BLaER1 treated with 17β-estradiol and CSF1 and Interleukin-3, amounts not matched to agents 10 nM and 100 nM (cell line): ENCODE measurements around the gene FOLR1.

Experiments
- H3K27ac ChIP-seq, 11 experiments: shearing (Covaris generic); formaldehyde crosslinking; 2 replicates each; pipeline ENCODE4 v1.8.1; 2022
- H3K27me3 ChIP-seq, 11 experiments: shearing (Covaris generic); formaldehyde crosslinking; 2 replicates each; pipeline ENCODE4 v1.8.1; 2022
- H3K36me3 ChIP-seq, 11 experiments: shearing (Covaris generic); formaldehyde crosslinking; 2 replicates each; pipeline ENCODE4 v1.8.1; 2022
- H3K4me1 ChIP-seq, 10 experiments: shearing (Covaris generic); formaldehyde crosslinking; 2 replicates each; pipeline ENCODE4 v1.8.1; 2022
- H3K4me2 ChIP-seq, 11 experiments: shearing (Covaris generic); formaldehyde crosslinking; 2 replicates each; pipeline ENCODE4 v1.8.1; 2022
- H3K4me3 ChIP-seq, 10 experiments: shearing (Covaris generic); formaldehyde crosslinking; 2 replicates each; pipeline ENCODE4 v1.8.1; 2022
- H3K9ac ChIP-seq, 11 experiments: shearing (Covaris generic); formaldehyde crosslinking; 2 replicates each; pipeline ENCODE4 v1.8.1; 2022
- H3K9me3 ChIP-seq, 11 experiments: shearing (Covaris generic); formaldehyde crosslinking; replicated peaks in 1 of 11; 2 replicates each; pipeline ENCODE4 v1.8.1; 2022
- H4K20me1 ChIP-seq, 11 experiments: shearing (Covaris generic); formaldehyde crosslinking; 2 replicates each; pipeline ENCODE4 v1.8.1; 2022
- Cebpa-rat ChIP-seq, 11 experiments: shearing (Covaris generic); IDR thresholded peaks; 2 replicates each; pipeline ENCODE4 v1.8.1; 2022

The FOLR1 gene

GRCh38 chr11:72239849-72240460 is 48.0 kb downstream of the FOLR1 start:
- Histone ChIP-seq H3K4me1 (peaks cover 22 to 36% (median 30%) of the 10 kb centered on the region in 10 experiments), H4K20me1 (peaks cover 38 to 60% (median 54%) of the 10 kb centered on the region in 11 experiments), H3K36me3 (peaks cover 37 to 43% (median 39%) of the 10 kb centered on the region in 11 experiments), H3K4me2 (peak overlapping the region; percentile 82 to 95 (median 89)), H3K9me3 (peaks cover 17 to 31% (median 30%) of the 10 kb centered on the region in 11 experiments), H3K4me3 (peak overlapping the region; percentile 36 to 68 (median 53)), H3K27ac (peak overlapping the region in 3 of 11 experiments; percentile 33 to 51 (median 45); a peak in 6 of 22 replicates), H3K27me3 (peaks cover 67 to 84% (median 77%) of the 10 kb centered on the region in 11 experiments), H3K9ac (peak overlapping the region in 10 of 11 experiments; percentile 42 to 80 (median 60); a peak in 19 of 22 replicates)
- no peak for TF ChIP-seq Cebpa-rat (IDR thresholded peaks at IDR 0.05)

GRCh38 chr11:72240461-72241290 is 48.7 kb downstream of the FOLR1 start:
- H3K36me3 ChIP-seq: peaks cover 30 to 36% (median 32%) of the 10 kb centered on the region in 11 experiments
- peak overlapping the region; percentile 36 to 68 (median 53); a peak in 14 of 20 replicates for H3K4me3 ChIP-seq
- H3K27me3 ChIP-seq: peaks cover 74 to 91% (median 84%) of the 10 kb centered on the region in 11 experiments
- peak overlapping the region; percentile 82 to 95 (median 89); a peak in 21 of 22 replicates for H3K4me2 ChIP-seq
- TF ChIP-seq Cebpa-rat (IDR thresholded peaks at IDR 0.05): no peak
- peaks cover 31 to 59% (median 48%) of the 10 kb centered on the region in 11 experiments for H4K20me1 ChIP-seq
- no peak overlapping the region; a peak in 1 of 22 replicates for H3K27ac ChIP-seq
- H3K4me1 ChIP-seq: peaks cover 22 to 33% (median 24%) of the 10 kb centered on the region in 10 experiments
- peak overlapping the region in 5 of 11 experiments; percentile 42 to 80 (median 66); a peak in 4 of 22 replicates for H3K9ac ChIP-seq
- H3K9me3 ChIP-seq: peaks cover 17 to 37% (median 30%) of the 10 kb centered on the region in 11 experiments

GRCh38 chr11:72241291-72241781 is 49.4 kb downstream of the FOLR1 start:
- peaks cover 26 to 52% (median 44%) of the 10 kb centered on the region in 11 experiments for H4K20me1 ChIP-seq
- no peak overlapping the region for H3K4me3 ChIP-seq
- H3K9ac ChIP-seq: no peak overlapping the region
- peaks cover 24 to 29% (median 25%) of the 10 kb centered on the region in 11 experiments for H3K36me3 ChIP-seq
- H3K27me3 ChIP-seq: peaks cover 81 to 98% (median 91%) of the 10 kb centered on the region in 11 experiments
- H3K9me3 ChIP-seq: peaks cover 17 to 38% (median 30%) of the 10 kb centered on the region in 11 experiments
- H3K4me1 ChIP-seq: peaks cover 22 to 33% (median 24%) of the 10 kb centered on the region in 10 experiments
- H3K4me2 ChIP-seq: no peak overlapping the region
- no peak for TF ChIP-seq Cebpa-rat (IDR thresholded peaks at IDR 0.05)
- no peak overlapping the region for H3K27ac ChIP-seq

GRCh38 chr11:72242141-72242540 is 50.2 kb downstream of the FOLR1 start:
- no peak overlapping the region for H3K4me2 ChIP-seq
- TF ChIP-seq Cebpa-rat (IDR thresholded peaks at IDR 0.05): no peak
- no peak overlapping the region for H3K9ac ChIP-seq
- H3K4me3 ChIP-seq: no peak overlapping the region
- H3K27ac ChIP-seq: no peak overlapping the region
- H3K9me3 ChIP-seq: peaks cover 17 to 38% (median 30%) of the 10 kb centered on the region in 11 experiments
- peaks cover 22 to 33% (median 24%) of the 10 kb centered on the region in 10 experiments for H3K4me1 ChIP-seq
- H3K36me3 ChIP-seq: peaks cover 16 to 21% (median 17%) of the 10 kb centered on the region in 11 experiments
- H4K20me1 ChIP-seq: peaks cover 18 to 44% (median 36%) of the 10 kb centered on the region in 11 experiments
- H3K27me3 ChIP-seq: peaks cover 89 to 100% (median 99%) of the 10 kb centered on the region in 11 experiments

GRCh38 chr11:72243173-72244059 is 51.5 kb downstream of the FOLR1 start:
- H3K4me1 ChIP-seq: peaks cover 20 to 24% (median 22%) of the 10 kb centered on the region in 10 experiments
- peaks cover 85 to 98% (median 94%) of the 10 kb centered on the region in 11 experiments for H3K27me3 ChIP-seq
- H4K20me1 ChIP-seq: peaks cover 5 to 32% (median 23%) of the 10 kb centered on the region in 11 experiments; a peak in 20 of 22 replicates
- H3K9me3 ChIP-seq: peaks cover 17 to 38% (median 30%) of the 10 kb centered on the region in 11 experiments
- no peak overlapping the region for H3K4me2 ChIP-seq
- peak overlapping the region in 2 of 10 experiments; percentile 19 to 22; a peak in 2 of 20 replicates for H3K4me3 ChIP-seq
- no peak overlapping the region for H3K27ac ChIP-seq
- H3K9ac ChIP-seq: no peak overlapping the region
- peaks cover 3 to 9% (median 5%) of the 10 kb centered on the region in 11 experiments; a peak in 21 of 22 replicates for H3K36me3 ChIP-seq
- TF ChIP-seq Cebpa-rat (IDR thresholded peaks at IDR 0.05): no peak

GRCh38 chr11:72244060-72244360 is 52.1 kb downstream of the FOLR1 start, which contains the start of gene PHOX2A:
Gene PHOX2A, minus strand, starts transcription at chr11:72244176. Its CDS starts 172 bp downstream, at chr11:72244004.
- Histone ChIP-seq H3K9ac (no peak within 1 kb of the TSS), H3K27me3 (peaks cover 79 to 92% (median 88%) of the 10 kb centered on the region in 11 experiments), H3K36me3 (peaks cover 0 to 5% (median 0%) of the 10 kb centered on the region in 11 experiments; a peak in 3 of 22 replicates), H3K9me3 (peaks cover 17 to 38% (median 30%) of the 10 kb centered on the region in 11 experiments), H3K4me2 (no peak within 1 kb of the TSS), H4K20me1 (peaks cover 0 to 26% (median 17%) of the 10 kb centered on the region in 11 experiments; a peak in 18 of 22 replicates), H3K27ac (no peak within 1 kb of the TSS), H3K4me1 (peaks cover 14 to 19% (median 16%) of the 10 kb centered on the region in 10 experiments), H3K4me3 (peak within 1 kb of the TSS in 2 of 10 experiments; percentile 19 to 22; a peak in 2 of 20 replicates)
- TF ChIP-seq Cebpa-rat (IDR thresholded peaks at IDR 0.05): no peak

GRCh38 chr11:72244361-72245262 is 52.7 kb downstream of the FOLR1 start:
- no peak for TF ChIP-seq Cebpa-rat (IDR thresholded peaks at IDR 0.05)
- Histone ChIP-seq H4K20me1 (peaks cover 0 to 20% (median 11%) of the 10 kb centered on the region in 11 experiments; a peak in 14 of 22 replicates), H3K36me3 (peaks cover 0 to 5% (median 0%) of the 10 kb centered on the region in 11 experiments; a peak in 2 of 22 replicates), H3K27me3 (peaks cover 73 to 86% (median 82%) of the 10 kb centered on the region in 11 experiments), H3K9ac (no peak overlapping the region), H3K27ac (no peak overlapping the region), H3K9me3 (peaks cover 17 to 38% (median 30%) of the 10 kb centered on the region in 11 experiments), H3K4me2 (no peak overlapping the region), H3K4me3 (no peak overlapping the region), H3K4me1 (peaks cover 8 to 13% (median 11%) of the 10 kb centered on the region in 10 experiments)
